Mesothelial cell of epicardium (in vitro differentiated cells): ENCODE data around the gene ZDHHC19. TPM values are rescaled to one million over a fixed set of nuclear protein-coding genes. Genes with fewer than 3 reads are reported as not detected.

Experiments
- DNase-seq, 2 experiments: peaks; one replicate each; pipeline ENCODE4 v3.0.0; 2021; ENCODE audit warnings: low spot score in 2 of 2; ENCODE audit not compliant: unreplicated experiment in 2 of 2
- H3K27ac Mint-ChIP-seq: 2 replicates; pipeline ENCODE4 v1.8.0; 2021; ENCODE audit warnings: mixed read lengths
- H3K27me3 Mint-ChIP-seq: 2 replicates; pipeline ENCODE4 v1.8.0; 2021; ENCODE audit warnings: low read depth, mixed read lengths
- H3K36me3 Mint-ChIP-seq: 2 replicates; pipeline ENCODE4 v1.8.0; 2021; ENCODE audit warnings: mixed read lengths
- H3K4me1 Mint-ChIP-seq: 2 replicates; pipeline ENCODE4 v1.8.0; 2021; ENCODE audit warnings: mixed read lengths
- H3K4me3 Mint-ChIP-seq: 2 replicates; pipeline ENCODE4 v1.8.0; 2021; ENCODE audit warnings: mild to moderate bottlenecking, moderate library complexity, mixed read lengths
- H3K9me3 Mint-ChIP-seq: 2 replicates; pipeline ENCODE4 v1.8.0; 2021; ENCODE audit warnings: mixed read lengths
- total RNA-seq: library from RNA; stranded (reverse); gene quantifications from 3 replicates; pipeline ENCODE4 v1.2.1, GENCODE V29; 2021
- TF ChIP-seq, protein P1 (sequence below): fragments of 200-600 bp; sonication (generic); IDR thresholded peaks from one replicate; pipeline ENCODE4 v1.5.0; 2021; ENCODE audit warnings: antibody characterized with exemption; ENCODE audit not compliant: unreplicated experiment

The ZDHHC19 gene
- total RNA-seq, 1 donor from 2014 or later = 0.34 TPM

DNA sequence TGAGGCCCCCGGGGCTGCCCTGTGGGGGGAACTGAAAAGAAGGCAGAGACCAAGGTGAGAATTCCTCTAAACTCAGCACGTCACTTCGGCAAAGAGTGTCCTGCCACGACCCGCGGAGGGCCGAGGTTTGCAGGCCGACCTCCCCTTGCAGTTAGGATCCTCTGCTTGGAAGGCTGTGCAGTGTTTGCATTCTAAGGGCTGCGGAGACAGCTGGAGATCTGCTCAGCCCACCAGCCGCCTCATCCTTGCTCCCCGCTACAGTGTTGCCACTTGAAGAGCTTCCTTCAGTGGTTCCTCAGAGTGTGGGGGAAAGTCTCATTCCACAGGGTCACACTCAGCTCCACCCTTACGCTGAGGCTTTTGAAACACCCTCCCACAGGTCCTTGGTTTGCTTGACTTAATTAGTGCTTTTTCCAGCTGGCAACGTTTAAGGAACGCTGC is 15.9 kb upstream of the ZDHHC19 start:
- Mint-ChIP-seq H3K9me3 (no peaks in the 10 kb centered on the region), H3K4me3 (no peak overlapping the region), H3K4me1 (peaks cover 9% of the 10 kb centered on the region), H3K27ac (no peak overlapping the region), H3K36me3 (no peaks in the 10 kb centered on the region), H3K27me3 (no peaks in the 10 kb centered on the region)
- DNase-seq = no peak
- TF ChIP-seq, protein P1, sequence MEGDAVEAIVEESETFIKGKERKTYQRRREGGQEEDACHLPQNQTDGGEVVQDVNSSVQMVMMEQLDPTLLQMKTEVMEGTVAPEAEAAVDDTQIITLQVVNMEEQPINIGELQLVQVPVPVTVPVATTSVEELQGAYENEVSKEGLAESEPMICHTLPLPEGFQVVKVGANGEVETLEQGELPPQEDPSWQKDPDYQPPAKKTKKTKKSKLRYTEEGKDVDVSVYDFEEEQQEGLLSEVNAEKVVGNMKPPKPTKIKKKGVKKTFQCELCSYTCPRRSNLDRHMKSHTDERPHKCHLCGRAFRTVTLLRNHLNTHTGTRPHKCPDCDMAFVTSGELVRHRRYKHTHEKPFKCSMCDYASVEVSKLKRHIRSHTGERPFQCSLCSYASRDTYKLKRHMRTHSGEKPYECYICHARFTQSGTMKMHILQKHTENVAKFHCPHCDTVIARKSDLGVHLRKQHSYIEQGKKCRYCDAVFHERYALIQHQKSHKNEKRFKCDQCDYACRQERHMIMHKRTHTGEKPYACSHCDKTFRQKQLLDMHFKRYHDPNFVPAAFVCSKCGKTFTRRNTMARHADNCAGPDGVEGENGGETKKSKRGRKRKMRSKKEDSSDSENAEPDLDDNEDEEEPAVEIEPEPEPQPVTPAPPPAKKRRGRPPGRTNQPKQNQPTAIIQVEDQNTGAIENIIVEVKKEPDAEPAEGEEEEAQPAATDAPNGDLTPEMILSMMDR = no peak

DNA sequence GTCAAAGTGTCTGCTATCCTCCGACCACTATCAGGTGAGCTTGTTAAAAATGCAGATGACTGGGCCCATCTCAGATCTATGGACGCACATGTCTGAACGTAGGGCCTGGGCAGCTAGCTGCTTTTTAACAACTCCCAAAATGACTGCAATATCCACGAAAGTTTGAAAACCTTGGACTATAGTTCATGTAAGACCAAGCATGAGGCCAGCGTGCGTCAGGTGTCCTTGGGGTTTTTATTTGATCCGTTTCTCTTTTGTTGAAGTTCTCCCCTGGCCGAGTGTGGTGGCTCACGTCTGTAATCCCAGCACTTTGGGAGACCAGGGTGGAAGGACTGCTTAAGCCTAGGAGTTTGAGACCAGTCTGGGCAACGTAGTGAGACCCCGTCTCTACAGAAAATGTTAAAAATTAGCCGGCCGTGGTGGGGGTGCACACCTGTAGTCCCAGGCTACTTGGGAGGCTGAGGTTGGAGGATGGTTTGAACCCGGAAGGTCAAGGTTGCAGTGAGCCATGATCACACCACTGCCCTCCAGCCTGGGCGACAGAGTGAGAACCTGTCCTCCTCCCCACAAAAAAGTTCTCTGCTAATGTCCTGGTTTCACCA is 14.7 kb upstream of the ZDHHC19 start:
- no peak overlapping the region for H3K4me3 Mint-ChIP-seq
- H3K27me3 Mint-ChIP-seq = no peaks in the 10 kb centered on the region
- H3K36me3 Mint-ChIP-seq = no peaks in the 10 kb centered on the region
- H3K4me1 Mint-ChIP-seq = peaks cover 9% of the 10 kb centered on the region
- H3K9me3 Mint-ChIP-seq = no peaks in the 10 kb centered on the region
- TF ChIP-seq, protein P1 = no peak
- DNase-seq = no peak
- H3K27ac Mint-ChIP-seq = no peak overlapping the region

DNA sequence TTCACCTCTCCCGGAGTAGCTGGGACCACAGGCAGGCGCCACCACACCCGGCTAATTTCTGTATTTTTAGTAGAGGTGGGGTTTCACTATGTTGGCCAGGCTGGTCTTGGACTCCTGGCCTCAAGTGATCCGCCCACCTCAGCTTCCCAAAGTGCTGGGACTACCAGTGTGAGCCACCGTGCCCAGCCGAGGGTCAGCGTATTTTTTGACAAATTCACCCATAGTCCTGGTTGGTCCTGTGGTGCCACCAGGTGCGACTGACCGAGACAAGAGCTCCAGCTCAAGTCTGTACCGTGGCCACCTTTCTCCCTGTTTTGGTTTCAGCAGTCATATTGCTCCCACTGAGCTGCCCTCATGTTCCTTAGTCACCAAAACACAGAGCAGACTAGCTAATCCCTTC is 13.9 kb upstream of the ZDHHC19 start:
- peaks cover 9% of the 10 kb centered on the region for H3K4me1 Mint-ChIP-seq
- no peaks in the 10 kb centered on the region for H3K36me3 Mint-ChIP-seq
- TF ChIP-seq, protein P1 = no peak
- H3K4me3 Mint-ChIP-seq = no peak overlapping the region
- H3K9me3 Mint-ChIP-seq = no peaks in the 10 kb centered on the region
- H3K27me3 Mint-ChIP-seq = no peaks in the 10 kb centered on the region
- no peak overlapping the region for H3K27ac Mint-ChIP-seq
- no peak for DNase-seq

DNA sequence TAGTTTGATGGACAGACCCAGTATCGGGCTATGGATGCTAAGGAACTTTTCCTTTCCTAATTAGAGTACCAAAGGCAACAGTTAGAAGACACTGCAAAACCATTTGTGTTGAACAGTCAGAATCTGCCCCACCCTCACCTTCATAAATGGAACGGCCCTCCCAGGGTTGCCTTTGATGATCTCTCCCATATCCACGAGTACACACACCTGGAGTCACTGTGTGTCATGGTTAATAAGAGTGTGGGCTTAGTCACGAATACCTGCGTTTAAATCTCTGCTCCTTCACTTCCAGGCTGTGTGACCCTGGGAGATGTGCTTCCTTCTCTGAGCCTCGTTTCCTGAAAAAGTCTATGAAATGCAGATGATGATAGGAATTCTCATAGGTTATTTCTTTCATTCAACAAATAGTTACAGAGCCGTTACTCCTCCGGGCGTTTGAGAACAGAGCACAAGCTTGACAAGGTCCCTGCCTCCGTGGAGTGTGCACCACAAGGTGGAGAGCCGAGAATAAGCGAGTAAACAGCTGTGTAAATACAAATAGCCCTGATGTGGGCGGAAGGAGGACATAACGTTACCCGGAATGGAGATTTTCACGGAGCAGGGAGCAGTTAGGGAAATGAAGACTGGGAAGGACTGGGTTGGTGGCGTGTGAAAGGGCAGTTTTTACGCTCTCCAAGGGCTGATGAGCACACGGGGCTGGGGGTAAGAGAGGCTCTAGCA is 11.8 kb upstream of the ZDHHC19 start:
- Mint-ChIP-seq H3K4me1 (peaks cover 13% of the 10 kb centered on the region), H3K4me3 (no peak overlapping the region), H3K36me3 (no peaks in the 10 kb centered on the region), H3K27me3 (peaks cover 6% of the 10 kb centered on the region), H3K9me3 (no peaks in the 10 kb centered on the region), H3K27ac (no peak overlapping the region)
- TF ChIP-seq, protein P1 = no peak
- DNase-seq = no peak

DNA sequence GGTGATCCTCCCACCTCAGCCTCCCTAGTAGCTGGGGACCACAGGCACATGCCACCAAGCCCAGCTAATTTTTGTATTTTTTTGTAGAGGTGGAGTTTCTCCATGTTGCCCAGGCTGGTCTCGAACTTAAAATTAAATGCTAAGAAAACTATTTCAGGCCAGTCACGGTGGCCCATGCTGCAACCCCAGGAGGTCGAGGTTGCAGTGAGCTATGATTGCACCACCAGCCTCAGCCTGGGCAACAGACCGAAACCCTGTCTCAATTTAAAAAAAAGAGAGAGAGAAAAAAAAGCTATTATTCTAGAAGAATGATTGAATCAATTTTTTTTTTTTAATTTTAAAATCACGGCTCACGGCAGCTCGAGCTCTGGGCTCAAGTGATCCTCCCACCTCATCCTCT is 9.8 kb upstream of the ZDHHC19 start:
- no peak overlapping the region for H3K27ac Mint-ChIP-seq
- no peaks in the 10 kb centered on the region for H3K36me3 Mint-ChIP-seq
- no peaks in the 10 kb centered on the region for H3K9me3 Mint-ChIP-seq
- no peak overlapping the region for H3K4me3 Mint-ChIP-seq
- DNase-seq = no peak
- TF ChIP-seq, protein P1 = no peak
- H3K4me1 Mint-ChIP-seq = peaks cover 9% of the 10 kb centered on the region
- peaks cover 11% of the 10 kb centered on the region for H3K27me3 Mint-ChIP-seq
